Stimulated activated CD8-positive, alpha-beta memory T cell treated with anti-CD3 and anti-CD28 coated beads, Interleukin-15, amount 100 ng/mL, for 4 hours (primary cell): ENCODE measurements around the gene PXN.
"Not testable (repeated sequence)": the region's sequence is repeated elsewhere in the genome, so short reads cannot be mapped to it uniquely, and the experiment has no call there.

Experiments used
- DNase-seq, 2 donors: peaks; one replicate each; pipeline ENCODE4 v3.0.0-alpha.2; 2020; ENCODE audit warnings: low read depth in 2 of 2

Gene PXN

GRCh38 chr12:120209851-120210250, 55.7 kb downstream of the PXN start:
- no peak for DNase-seq

DNA sequence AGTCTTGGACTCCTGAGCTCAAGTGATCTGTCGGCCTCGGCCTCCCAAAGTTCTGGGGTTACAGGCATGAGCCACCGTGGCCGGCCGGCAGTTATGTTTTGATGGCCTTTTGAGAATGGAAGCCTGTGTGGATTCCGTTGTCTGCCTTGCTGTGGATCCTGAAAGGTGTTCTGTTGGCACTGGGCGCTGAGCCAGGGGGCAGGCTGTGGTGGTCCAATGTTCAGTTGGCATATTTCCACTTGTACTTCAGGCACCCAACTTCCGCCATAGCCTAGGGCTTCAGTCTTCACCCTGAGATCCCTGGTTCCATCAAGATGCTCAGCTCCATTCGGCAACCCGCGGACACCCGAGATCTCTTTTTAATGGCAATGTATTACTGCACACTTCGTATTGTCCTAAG, 58.3 kb downstream of the PXN start:
- DNase-seq, result no peak

GRCh38 chr12:120206781-120207180, 58.7 kb downstream of the PXN start:
- not testable (repeated sequence) for DNase-seq

GRCh38 chr12:120206228-120206627, 59.3 kb downstream of the PXN start:
- no peak for DNase-seq

DNA sequence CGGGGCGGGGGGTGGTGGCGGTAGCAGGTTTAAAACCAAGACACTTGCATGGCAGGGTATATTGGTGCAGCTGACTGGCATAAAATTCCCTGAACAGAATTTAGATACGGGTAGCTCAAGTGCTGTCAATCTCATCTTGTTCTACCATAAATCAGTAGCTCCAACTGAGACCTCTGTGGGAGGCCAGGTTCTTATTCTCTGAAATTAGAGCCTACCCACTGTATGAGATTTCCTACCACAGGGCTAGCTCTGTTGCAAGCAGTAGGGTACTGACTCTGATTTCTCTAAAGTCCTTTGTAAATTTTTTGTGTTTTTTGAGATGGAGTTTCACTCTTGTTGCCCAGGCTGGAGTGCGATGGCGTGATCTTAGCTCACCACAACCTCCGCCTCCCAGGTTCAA, 61.4 kb downstream of the PXN start:
- no peak for DNase-seq

DNA sequence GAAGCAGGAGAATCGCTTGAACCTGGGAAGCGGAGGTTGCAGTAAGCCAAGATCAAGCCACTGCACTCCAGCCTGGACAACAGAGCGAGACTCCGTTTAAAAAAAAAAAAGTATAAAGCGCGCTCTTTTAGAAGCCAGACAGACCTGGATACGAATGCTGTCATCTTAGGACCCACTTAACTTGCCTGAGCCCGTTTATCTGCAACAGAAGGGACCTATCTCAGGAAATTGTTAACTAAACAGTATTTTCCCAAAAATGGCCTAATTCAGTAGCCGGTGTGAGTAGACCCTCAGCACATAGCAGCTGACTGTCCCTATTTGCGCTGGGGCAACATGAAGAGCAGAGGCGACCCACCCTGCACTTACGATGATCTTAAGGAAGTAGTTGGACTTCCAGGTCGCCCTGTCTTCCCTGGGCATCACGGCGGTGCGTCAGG, 65.1 kb downstream of the PXN start:
- DNase-seq, result no peak

- peak in 1 of 2 donors; percentile 11 for DNase-seq
Observed at GRCh38 chr12:120199595-120200306, 65.8 kb downstream of the PXN start.

- no peak for DNase-seq
Observed at GRCh38 chr12:120199025-120199424, 66.5 kb downstream of the PXN start.

- DNase-seq, result no peak
Observed at GRCh38 chr12:120197542-120197887, 68.0 kb downstream of the PXN start.

- DNase-seq, result not testable (repeated sequence)
Observed at GRCh38 chr12:120196817-120197541, 68.6 kb downstream of the PXN start.

GRCh38 chr12:120196363-120196762, 69.2 kb downstream of the PXN start:
- no peak for DNase-seq

GRCh38 chr12:120194534-120195395, 70.8 kb downstream of the PXN start, which contains the start of gene GCN1:
GCN1 (minus strand) TSS chr12:120194715; CDS start chr12:120194697, 18 bp downstream.
- DNase-seq, result peak; percentile 74 to 79

DNA sequence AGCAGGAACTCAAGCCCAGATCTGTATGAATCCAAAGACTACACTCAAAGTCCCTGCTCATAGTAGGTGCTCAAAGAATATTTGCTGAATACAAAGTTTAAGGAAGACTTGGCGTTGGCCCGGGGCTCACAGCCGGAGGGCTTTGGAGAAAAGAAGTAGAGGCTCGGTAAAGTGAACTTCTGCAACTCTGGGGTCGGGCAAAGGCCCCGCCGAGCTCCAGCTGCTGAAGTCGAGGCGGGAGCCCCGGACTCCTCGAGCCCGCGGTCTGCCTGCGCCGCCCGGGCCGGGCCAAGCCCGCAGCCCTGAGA, 71.3 kb downstream of the PXN start:
- DNase-seq, result no peak

GRCh38 chr12:120193286-120193685, 72.2 kb downstream of the PXN start:
- DNase-seq, result not testable (repeated sequence)

DNA sequence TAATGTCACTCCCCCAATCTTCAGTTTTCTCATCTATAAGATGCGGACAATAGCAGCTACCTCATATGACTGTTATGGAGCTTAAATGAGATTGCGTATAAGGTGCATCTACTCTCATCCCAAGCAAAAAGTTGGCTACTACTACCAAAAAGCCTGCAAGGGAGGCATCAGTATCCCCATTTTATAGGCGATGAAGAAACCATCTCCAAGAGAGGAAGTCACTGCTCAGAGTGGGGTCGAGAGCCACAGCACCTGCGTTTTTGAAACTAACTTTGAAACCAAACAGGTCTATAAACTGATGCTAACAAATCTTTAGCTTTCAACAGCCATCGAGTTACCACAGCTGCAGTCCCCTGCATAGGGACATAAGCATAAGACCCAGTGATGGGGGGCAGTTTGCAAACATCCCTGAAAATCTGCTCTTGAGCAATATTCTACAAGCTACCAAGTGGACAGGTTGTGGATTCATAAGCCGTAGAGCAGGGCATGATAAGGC, 74.5 kb downstream of the PXN start:
- no peak for DNase-seq

- DNase-seq, result no peak
Observed at GRCh38 chr12:120190386-120190785, 75.1 kb downstream of the PXN start.

GRCh38 chr12:120186654-120187053, 78.9 kb downstream of the PXN start:
- no peak for DNase-seq

- DNase-seq, result no peak
Observed at GRCh38 chr12:120183211-120183631, 82.3 kb downstream of the PXN start.

DNA sequence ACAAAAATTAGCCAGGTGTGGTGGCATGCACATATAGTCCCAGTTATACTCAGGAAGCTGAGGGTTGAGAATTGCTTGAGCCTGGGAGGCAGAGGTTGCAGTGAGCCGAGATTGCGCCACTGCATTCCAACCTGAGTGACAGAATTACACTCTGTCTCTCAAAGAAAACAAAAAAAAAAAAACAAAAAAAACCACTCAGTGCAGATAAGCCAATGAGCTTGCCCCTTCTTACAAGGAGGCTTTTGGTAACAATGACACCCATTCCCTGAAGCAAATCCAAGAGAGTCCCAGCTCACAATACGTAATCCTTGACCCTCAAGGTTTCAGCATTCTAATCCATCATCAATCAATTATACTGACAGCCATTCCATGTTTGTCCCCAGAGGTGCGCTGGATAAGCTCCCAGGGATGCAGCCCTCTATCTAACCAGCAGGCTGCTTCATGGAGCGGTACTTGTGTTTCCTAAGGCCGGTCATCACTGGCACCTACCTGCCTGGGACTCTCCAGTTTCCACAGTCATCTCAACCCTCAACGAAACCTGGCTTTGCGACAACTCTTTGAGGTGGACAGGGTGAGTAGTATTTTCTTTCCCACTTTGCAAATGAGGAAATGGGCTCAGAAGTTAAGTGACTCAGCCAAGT, 83.4 kb downstream of the PXN start:
- no peak for DNase-seq

DNA sequence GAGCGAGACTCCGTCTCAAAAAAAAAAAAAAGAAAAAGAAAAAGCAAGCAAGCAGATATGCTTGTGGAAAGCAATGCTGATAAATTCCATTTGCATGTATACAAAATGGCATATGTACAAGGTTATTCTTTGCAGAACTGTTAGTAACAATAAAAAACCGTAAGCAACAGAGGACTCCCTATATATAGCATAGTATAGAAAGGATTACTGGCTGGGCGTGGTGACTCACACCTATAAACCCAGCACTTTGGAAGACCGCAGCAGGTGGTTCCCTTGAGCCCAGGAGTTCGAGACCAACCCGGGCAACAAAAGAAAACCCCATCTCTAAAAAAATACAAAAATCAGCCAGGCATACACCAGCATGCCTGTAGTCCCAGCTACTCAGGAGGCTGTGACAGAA, 84.6 kb downstream of the PXN start:
- DNase-seq, result no peak

DNA sequence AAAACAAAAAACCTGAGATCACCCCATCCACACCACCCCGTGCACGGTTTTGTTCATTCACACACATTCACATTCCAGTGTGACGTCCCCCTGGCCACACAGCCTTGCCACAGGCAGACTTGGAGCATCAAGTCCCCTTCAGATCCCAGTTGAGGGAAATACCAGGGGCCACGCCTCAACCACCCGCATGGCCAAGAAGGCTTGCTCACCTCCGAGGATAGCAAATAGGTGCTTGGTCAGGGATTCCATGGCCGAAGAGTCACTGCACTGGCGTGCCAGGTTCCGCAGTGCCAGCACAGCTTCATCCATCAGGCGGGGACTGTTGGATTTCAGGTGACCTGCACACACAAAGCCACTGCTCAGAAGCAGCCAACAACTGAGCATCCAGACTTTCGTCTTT, 90.0 kb downstream of the PXN start:
- no peak for DNase-seq

DNA sequence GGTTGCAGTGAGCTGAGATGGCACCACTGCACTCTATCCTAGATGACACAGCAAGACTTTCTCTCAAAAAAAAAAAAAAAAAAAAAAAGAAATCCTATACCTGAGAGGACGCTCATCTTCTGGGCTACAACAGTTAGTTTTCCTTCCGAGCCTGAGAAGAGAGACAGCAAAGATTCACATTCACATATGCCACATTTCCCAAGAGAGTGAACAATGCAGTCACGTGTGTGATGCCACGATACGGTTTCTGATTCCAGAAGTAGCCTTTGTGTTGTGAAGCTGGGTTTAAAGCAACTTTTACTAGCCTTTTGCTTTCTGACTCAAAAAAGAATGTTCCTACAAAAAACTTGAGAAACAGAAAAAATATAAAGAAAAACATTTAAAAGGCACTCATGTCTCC, 90.5 kb downstream of the PXN start:
- DNase-seq, result no peak
